ENCODE data around the gene LRRC4B. TPM values are rescaled to one million over a fixed set of nuclear protein-coding genes. Genes with fewer than 3 reads are reported as not detected.
"Not testable (repeated sequence)": the region's sequence is repeated elsewhere in the genome, so short reads cannot be mapped to it uniquely, and the experiment has no call there.

LRRC4B gene
- total and polyA plus RNA-seq, 2 donors = 0.52 to 0.57 TPM

DNA sequence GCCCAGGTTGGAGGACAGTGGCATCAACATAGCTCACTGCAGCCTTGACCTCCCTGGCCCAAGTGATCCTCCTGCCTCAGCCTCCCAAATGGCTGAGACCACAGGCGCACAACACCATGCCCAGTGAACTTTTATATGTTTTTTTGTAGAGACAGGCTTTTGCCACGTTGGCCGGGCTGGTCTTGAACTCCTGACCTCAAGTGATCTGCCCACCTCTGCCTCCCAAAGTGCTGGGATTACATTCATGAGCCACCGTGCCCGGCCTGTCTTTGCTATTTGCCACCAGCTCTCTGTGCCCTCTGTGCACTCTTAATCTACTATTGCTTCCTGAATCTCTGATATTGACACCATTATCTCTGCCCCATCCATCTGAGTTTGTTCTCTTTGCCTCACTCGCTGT, 34.3 kb upstream of the LRRC4B start:
- H3K4me1 ChIP-seq (ENCODE audit: control insufficient read depth in 2 of 2, insufficient read depth in 2 of 2, low read length in 2 of 2) = no peaks in the 10 kb centered on the region
- DNase-seq (ENCODE audit: low read depth in 6 of 9, low spot score in 9 of 9) = no peak
- H3K9me3 ChIP-seq (ENCODE audit: control insufficient read depth in 2 of 2, insufficient read depth in 1 of 2, low read length in 1 of 2) = peaks cover 0 to 11% of the 10 kb centered on the region in 2 donors
- no peak overlapping the region for H3K27ac ChIP-seq (ENCODE audit: low read depth in 1 of 2, low read length in 1 of 2)
- H3K36me3 ChIP-seq (ENCODE audit: control insufficient read depth in 2 of 2, insufficient read depth in 2 of 2, low read length in 1 of 2) = no peaks in the 10 kb centered on the region
- peaks cover 0 to 12% of the 10 kb centered on the region in 2 donors for H3K27me3 ChIP-seq (ENCODE audit: control insufficient read depth in 2 of 2, insufficient read depth in 1 of 2, low read length in 1 of 2)
- H3K4me3 ChIP-seq (ENCODE audit: low read length in 2 of 2) = no peak overlapping the region
- WGBS = 89% methylated on average over 6 of the region's 6 CpGs

DNA sequence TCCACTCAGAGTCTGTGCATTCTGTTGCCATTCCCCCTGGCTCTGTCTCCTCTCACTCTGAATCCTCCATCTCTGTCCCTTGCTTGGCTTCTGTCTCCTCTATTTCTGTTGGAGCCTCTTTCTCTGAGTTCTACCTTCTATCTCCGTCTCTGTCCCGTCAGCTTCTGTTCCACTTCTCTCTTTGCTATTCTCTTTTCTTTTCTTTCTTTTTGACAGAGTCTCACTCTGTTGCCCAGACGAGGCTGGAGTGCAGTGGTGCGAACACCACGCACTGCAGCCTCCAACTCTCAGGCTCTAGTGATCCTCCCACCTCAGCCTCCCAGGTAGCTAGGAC, 33.8 kb upstream of the LRRC4B start:
- no peak overlapping the region for H3K27ac ChIP-seq (ENCODE audit: low read depth in 1 of 2, low read length in 1 of 2)
- H3K9me3 ChIP-seq (ENCODE audit: control insufficient read depth in 2 of 2, insufficient read depth in 1 of 2, low read length in 1 of 2) = peaks cover 0 to 7% of the 10 kb centered on the region in 2 donors
- WGBS = 90% methylated on average over 5 of the region's 5 CpGs
- no peak for DNase-seq (ENCODE audit: low read depth in 6 of 9, low spot score in 9 of 9)
- H3K4me1 ChIP-seq (ENCODE audit: control insufficient read depth in 2 of 2, insufficient read depth in 2 of 2, low read length in 2 of 2) = no peaks in the 10 kb centered on the region
- no peaks in the 10 kb centered on the region for H3K36me3 ChIP-seq (ENCODE audit: control insufficient read depth in 2 of 2, insufficient read depth in 2 of 2, low read length in 1 of 2)
- no peak overlapping the region for H3K4me3 ChIP-seq (ENCODE audit: low read length in 2 of 2)
- peaks cover 0 to 10% of the 10 kb centered on the region in 2 donors for H3K27me3 ChIP-seq (ENCODE audit: control insufficient read depth in 2 of 2, insufficient read depth in 1 of 2, low read length in 1 of 2)

DNA sequence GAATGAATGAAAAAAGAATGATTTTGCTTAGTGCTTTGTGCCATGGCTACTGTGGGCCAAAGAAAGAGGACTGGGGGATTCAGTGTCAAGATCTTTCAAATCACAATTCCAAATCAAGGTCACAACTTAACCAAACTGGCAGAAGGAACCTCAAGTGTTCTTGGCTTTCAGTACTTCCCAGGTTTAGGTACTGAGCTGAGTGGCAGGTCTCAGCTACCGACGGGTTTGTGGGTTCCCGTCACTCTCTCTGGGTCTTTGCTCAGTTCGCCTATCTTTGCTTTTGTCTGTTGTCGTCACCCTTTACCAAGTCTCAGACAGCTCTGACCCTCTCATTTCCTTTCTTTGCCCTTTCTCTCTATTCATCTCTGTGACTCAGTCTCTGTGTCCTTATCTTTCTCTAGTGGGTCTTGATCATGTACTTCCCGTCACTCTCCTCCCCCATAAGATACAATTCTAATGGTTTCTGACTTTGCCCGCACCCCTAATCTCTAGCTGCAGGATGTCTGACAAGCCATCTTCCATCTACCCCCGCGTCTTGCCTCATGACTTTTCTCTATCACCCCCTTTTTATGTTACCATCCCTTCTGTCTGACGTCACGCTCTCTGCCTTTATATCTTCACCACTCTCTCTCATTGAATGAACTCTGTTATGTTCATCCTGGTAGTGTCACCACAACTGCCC, 33.3 kb upstream of the LRRC4B start:
- no peaks in the 10 kb centered on the region for H3K36me3 ChIP-seq (ENCODE audit: control insufficient read depth in 2 of 2, insufficient read depth in 2 of 2, low read length in 1 of 2)
- H3K4me1 ChIP-seq (ENCODE audit: control insufficient read depth in 2 of 2, insufficient read depth in 2 of 2, low read length in 2 of 2) = no peaks in the 10 kb centered on the region
- H3K27ac ChIP-seq (ENCODE audit: low read depth in 1 of 2, low read length in 1 of 2) = no peak overlapping the region
- H3K4me3 ChIP-seq (ENCODE audit: low read length in 2 of 2) = no peak overlapping the region
- H3K27me3 ChIP-seq (ENCODE audit: control insufficient read depth in 2 of 2, insufficient read depth in 1 of 2, low read length in 1 of 2) = peaks cover 0 to 8% of the 10 kb centered on the region in 2 donors
- WGBS = 76% methylated on average over 11 of the region's 11 CpGs
- DNase-seq (ENCODE audit: low read depth in 6 of 9, low spot score in 9 of 9) = no peak
- peaks cover 0 to 3% of the 10 kb centered on the region in 2 donors for H3K9me3 ChIP-seq (ENCODE audit: control insufficient read depth in 2 of 2, insufficient read depth in 1 of 2, low read length in 1 of 2)

DNA sequence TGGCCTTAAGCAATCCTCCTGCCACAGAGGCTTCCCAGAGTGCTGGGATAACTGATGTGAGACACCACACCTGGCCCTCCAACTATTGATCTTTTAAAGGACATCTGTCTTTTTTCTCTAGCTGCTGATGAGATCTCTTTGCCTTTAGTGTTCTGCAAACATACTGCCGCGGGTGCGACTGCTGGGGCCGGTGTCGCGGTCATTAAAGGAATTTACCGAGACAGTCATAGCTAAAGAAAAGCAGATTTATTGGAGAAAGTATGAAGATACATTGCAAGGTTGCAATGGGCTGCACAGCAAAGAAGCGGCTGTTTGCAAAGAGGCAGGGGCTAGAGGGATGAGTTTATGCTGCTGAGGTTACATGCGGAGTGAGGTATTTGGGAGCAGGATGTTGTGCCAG, 31.2 kb upstream of the LRRC4B start:
- no peaks in the 10 kb centered on the region for H3K36me3 ChIP-seq (ENCODE audit: control insufficient read depth in 2 of 2, insufficient read depth in 2 of 2, low read length in 1 of 2)
- no peaks in the 10 kb centered on the region for H3K4me1 ChIP-seq (ENCODE audit: control insufficient read depth in 2 of 2, insufficient read depth in 2 of 2, low read length in 2 of 2)
- H3K27ac ChIP-seq (ENCODE audit: low read depth in 1 of 2, low read length in 1 of 2) = no peak overlapping the region
- no peak overlapping the region for H3K4me3 ChIP-seq (ENCODE audit: low read length in 2 of 2)
- no peaks in the 10 kb centered on the region for H3K9me3 ChIP-seq (ENCODE audit: control insufficient read depth in 2 of 2, insufficient read depth in 1 of 2, low read length in 1 of 2)
- H3K27me3 ChIP-seq (ENCODE audit: control insufficient read depth in 2 of 2, insufficient read depth in 1 of 2, low read length in 1 of 2) = peaks cover 0 to 3% of the 10 kb centered on the region in 2 donors
- DNase-seq (ENCODE audit: low read depth in 6 of 9, low spot score in 9 of 9) = no peak
- WGBS = 89% methylated on average over 9 of the region's 9 CpGs

DNA sequence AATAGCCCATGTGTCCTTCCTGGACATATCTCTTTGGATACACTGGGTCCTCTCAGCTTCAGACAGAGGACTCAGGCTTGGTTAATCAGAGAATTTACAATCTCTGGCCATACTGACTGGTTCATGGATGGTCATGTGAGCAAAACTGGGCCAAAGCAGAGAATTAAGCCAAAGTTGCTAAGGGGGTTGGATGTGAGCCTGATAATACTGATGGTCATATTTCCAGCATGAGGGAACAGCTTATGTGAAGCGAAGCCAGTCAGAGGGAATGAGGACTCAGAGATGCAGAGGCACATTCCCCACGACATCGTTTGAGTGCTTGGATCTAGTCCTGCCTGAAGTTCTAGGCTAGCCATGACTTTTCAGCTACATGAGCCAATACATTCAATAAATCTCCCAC, 22.0 kb upstream of the LRRC4B start:
- no peak for DNase-seq (ENCODE audit: low read depth in 6 of 9, low spot score in 9 of 9)
- Histone ChIP-seq H3K27ac (ENCODE audit: low read depth in 1 of 2, low read length in 1 of 2) (no peak overlapping the region), H3K9me3 (ENCODE audit: control insufficient read depth in 2 of 2, insufficient read depth in 1 of 2, low read length in 1 of 2) (no peaks in the 10 kb centered on the region), H3K36me3 (ENCODE audit: control insufficient read depth in 2 of 2, insufficient read depth in 2 of 2, low read length in 1 of 2) (no peaks in the 10 kb centered on the region), H3K4me1 (ENCODE audit: control insufficient read depth in 2 of 2, insufficient read depth in 2 of 2, low read length in 2 of 2) (no peaks in the 10 kb centered on the region), H3K4me3 (ENCODE audit: low read length in 2 of 2) (no peak overlapping the region), H3K27me3 (ENCODE audit: control insufficient read depth in 2 of 2, insufficient read depth in 1 of 2, low read length in 1 of 2) (no peaks in the 10 kb centered on the region)
- WGBS = 92% methylated on average over 3 of the region's 3 CpGs

DNA sequence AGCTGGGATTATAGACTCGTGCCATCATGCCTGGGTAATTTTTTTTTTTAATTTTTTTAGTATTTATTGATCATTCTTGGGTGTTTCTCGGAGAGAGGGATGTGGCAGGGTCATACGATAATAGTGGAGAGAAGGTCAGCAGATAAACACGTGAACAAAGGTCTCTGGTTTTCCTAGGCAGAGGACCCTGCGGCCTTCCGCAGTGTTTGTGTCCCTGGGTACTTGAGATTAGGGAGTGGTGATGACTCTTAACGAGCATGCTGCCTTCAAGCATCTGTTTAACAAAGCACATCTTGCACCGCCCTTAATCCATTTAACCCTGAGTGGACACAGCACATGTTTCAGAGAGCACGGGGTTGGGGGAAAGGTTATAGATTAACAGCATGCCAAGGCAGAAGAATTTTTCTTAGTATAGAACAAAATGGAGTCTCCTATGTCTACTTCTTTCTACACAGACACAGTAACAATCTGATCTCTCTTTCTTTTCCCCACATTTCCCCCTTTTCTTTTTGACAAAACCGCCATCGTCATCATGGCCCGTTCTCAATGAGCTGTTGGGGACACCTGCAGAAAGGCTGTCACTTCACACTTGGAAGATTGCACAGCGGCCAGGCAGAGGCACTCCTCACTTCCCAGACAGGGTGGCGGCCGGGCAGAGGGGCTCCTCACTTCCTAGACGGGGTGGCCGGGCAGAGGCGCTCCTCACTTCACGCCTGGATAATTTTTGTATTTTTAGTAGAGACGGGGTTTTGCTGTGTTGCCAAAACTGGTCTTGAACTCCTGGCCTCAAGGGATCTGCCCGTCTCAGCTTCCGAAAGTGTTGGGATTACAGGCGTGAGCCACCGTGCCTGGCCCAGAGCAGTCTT, 13.8 kb upstream of the LRRC4B start:
- not testable (repeated sequence) for DNase-seq (ENCODE audit: low read depth in 6 of 9, low spot score in 9 of 9); H3K27ac ChIP-seq (ENCODE audit: low read depth in 1 of 2, low read length in 1 of 2); H3K36me3 ChIP-seq (ENCODE audit: control insufficient read depth in 2 of 2, insufficient read depth in 2 of 2, low read length in 1 of 2); H3K9me3 ChIP-seq (ENCODE audit: control insufficient read depth in 2 of 2, insufficient read depth in 1 of 2, low read length in 1 of 2); H3K27me3 ChIP-seq (ENCODE audit: control insufficient read depth in 2 of 2, insufficient read depth in 1 of 2, low read length in 1 of 2); H3K4me1 ChIP-seq (ENCODE audit: control insufficient read depth in 2 of 2, insufficient read depth in 2 of 2, low read length in 2 of 2); H3K4me3 ChIP-seq (ENCODE audit: low read length in 2 of 2)
- WGBS = 85% methylated on average over 22 of the region's 24 CpGs

DNA sequence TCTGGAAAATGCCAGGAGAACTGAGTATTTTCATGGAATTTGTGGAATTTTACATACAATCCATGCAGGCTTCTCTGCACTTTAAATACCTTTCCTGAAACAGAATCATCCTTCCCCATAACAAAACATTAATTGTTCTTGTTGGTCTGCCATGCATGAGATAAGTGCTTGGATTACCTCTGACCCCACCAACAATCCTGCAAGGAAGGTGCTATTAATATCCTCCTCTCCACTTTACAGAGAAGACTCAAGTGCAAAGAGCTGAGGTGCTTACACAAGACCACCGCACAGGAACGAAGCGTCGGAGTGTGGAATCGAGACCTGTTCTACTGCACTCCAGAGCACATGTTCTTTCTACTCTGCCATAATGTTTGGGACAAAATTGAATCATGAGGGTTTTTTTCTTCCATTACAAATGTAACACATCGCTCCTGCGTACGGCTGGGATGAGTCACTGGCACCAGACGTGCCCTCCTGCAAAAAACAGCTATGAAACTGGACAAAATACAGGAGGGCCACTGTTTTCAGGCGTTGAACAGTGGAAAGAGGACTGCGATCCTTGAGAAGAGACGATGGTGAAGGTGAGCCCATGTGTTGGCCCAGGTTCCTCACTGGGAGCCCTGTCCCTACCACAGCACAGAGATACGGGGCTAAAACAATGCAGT, 12.9 kb upstream of the LRRC4B start:
- 92% methylated on average over 13 of the region's 13 CpGs for WGBS
- H3K27ac ChIP-seq (ENCODE audit: low read depth in 1 of 2, low read length in 1 of 2) = no peak overlapping the region
- no peak overlapping the region for H3K4me3 ChIP-seq (ENCODE audit: low read length in 2 of 2)
- DNase-seq (ENCODE audit: low read depth in 6 of 9, low spot score in 9 of 9) = no peak
- no peaks in the 10 kb centered on the region for H3K4me1 ChIP-seq (ENCODE audit: control insufficient read depth in 2 of 2, insufficient read depth in 2 of 2, low read length in 2 of 2)
- H3K9me3 ChIP-seq (ENCODE audit: control insufficient read depth in 2 of 2, insufficient read depth in 1 of 2, low read length in 1 of 2) = no peaks in the 10 kb centered on the region
- no peaks in the 10 kb centered on the region for H3K27me3 ChIP-seq (ENCODE audit: control insufficient read depth in 2 of 2, insufficient read depth in 1 of 2, low read length in 1 of 2)
- H3K36me3 ChIP-seq (ENCODE audit: control insufficient read depth in 2 of 2, insufficient read depth in 2 of 2, low read length in 1 of 2) = no peaks in the 10 kb centered on the region

DNA sequence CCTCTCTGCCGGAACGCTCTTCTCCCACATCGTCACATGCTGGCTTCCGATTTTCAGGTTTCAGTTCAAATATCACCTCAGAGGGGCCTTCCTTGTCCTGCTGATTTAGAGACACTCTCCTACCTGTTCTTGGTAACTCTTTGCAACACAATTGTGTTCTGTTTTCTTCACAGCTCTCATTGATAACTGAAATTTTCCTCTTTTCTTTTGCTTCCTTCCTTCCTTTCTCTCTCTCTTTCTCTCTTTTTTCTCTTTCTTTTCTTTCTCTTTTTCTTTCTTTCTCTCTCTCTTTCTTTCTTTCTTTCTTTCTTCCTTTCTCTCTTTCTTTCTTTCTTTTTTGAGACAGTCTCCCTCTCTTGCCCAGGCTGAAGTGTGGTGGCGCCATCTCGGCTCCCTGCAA, 12.0 kb upstream of the LRRC4B start:
- H3K4me1 ChIP-seq (ENCODE audit: control insufficient read depth in 2 of 2, insufficient read depth in 2 of 2, low read length in 2 of 2) = no peaks in the 10 kb centered on the region
- H3K27ac ChIP-seq (ENCODE audit: low read depth in 1 of 2, low read length in 1 of 2) = no peak overlapping the region
- no peak overlapping the region for H3K4me3 ChIP-seq (ENCODE audit: low read length in 2 of 2)
- no peaks in the 10 kb centered on the region for H3K9me3 ChIP-seq (ENCODE audit: control insufficient read depth in 2 of 2, insufficient read depth in 1 of 2, low read length in 1 of 2)
- no peaks in the 10 kb centered on the region for H3K27me3 ChIP-seq (ENCODE audit: control insufficient read depth in 2 of 2, insufficient read depth in 1 of 2, low read length in 1 of 2)
- no peaks in the 10 kb centered on the region for H3K36me3 ChIP-seq (ENCODE audit: control insufficient read depth in 2 of 2, insufficient read depth in 2 of 2, low read length in 1 of 2)
- 95% methylated on average over 6 of the region's 6 CpGs for WGBS
- DNase-seq (ENCODE audit: low read depth in 6 of 9, low spot score in 9 of 9) = no peak

DNA sequence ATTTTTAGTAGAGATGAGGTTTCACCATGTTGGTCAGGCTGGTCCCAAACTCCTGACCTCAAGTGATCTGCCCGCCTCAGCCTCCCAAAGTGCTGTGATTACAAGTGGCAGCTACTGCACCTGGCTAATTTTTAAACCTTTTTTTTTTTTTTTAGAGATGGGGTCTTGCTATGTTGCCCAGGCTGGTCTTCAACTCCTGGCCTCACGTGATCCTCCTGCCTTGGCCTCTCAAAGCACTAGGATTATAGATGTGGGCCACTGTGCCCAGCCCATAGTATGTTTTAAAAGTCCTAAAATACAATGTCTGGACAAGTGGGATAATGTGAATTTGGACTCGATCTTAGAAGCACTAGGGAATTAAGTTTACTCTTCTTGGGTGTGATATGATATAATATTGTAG, 8.5 kb upstream of the LRRC4B start:
- WGBS = 86% methylated on average over 3 of the region's 3 CpGs
- H3K4me3 ChIP-seq (ENCODE audit: low read length in 2 of 2); H3K27ac ChIP-seq (ENCODE audit: low read depth in 1 of 2, low read length in 1 of 2); H3K4me1 ChIP-seq (ENCODE audit: control insufficient read depth in 2 of 2, insufficient read depth in 2 of 2, low read length in 2 of 2); H3K27me3 ChIP-seq (ENCODE audit: control insufficient read depth in 2 of 2, insufficient read depth in 1 of 2, low read length in 1 of 2); H3K9me3 ChIP-seq (ENCODE audit: control insufficient read depth in 2 of 2, insufficient read depth in 1 of 2, low read length in 1 of 2); DNase-seq (ENCODE audit: low read depth in 6 of 9, low spot score in 9 of 9); H3K36me3 ChIP-seq (ENCODE audit: control insufficient read depth in 2 of 2, insufficient read depth in 2 of 2, low read length in 1 of 2): not testable (repeated sequence)
